ENCODE results near the gene SOS2. TPM values are rescaled to one million over a fixed set of nuclear protein-coding genes. Genes with fewer than 3 reads are reported as not detected.

The SOS2 gene
- total and polyA plus RNA-seq, 10 of the 15 experiments (the other 5 are each of a cell fraction or from before 2014, with no cell fraction given): 2.1 to 16.8 (median 8.4) TPM

GRCh38 chr14:50127802-50128201 lies 103.6 kb downstream of the SOS2 start:
- H3K4me3 ChIP-seq: no peak overlapping the region
- ChIA-PET SMC1A (ENCODE audit: uncharacterized antibody, unreplicated experiment) (interaction anchor here (0.8 kb wide), 1 partner anchor 13 kb away, joined by 3 read pairs; no protein-coding TSS in a partner anchor), POLR2A (no interaction called here), CTCF (interaction anchor here (0.5 to 0.6 kb wide), 3 partner anchors 19 to 96 kb away, joined by 3 to 6 read pairs (median 3); no protein-coding TSS in a partner anchor), RAD21 (ENCODE audit: unreplicated experiment) (no interaction called here)
- TF ChIP-seq HDGF (IDR thresholded peaks at IDR 0.05): no peak
- TF ChIP-seq TAF1 (IDR thresholded peaks at IDR 0.05; ENCODE audit: borderline replicate concordance, low read depth, low read length): no peak
- TF ChIP-seq CBFB (IDR thresholded peaks at IDR 0.05; ENCODE audit: low read depth): no peak
- TF ChIP-seq, protein P1, sequence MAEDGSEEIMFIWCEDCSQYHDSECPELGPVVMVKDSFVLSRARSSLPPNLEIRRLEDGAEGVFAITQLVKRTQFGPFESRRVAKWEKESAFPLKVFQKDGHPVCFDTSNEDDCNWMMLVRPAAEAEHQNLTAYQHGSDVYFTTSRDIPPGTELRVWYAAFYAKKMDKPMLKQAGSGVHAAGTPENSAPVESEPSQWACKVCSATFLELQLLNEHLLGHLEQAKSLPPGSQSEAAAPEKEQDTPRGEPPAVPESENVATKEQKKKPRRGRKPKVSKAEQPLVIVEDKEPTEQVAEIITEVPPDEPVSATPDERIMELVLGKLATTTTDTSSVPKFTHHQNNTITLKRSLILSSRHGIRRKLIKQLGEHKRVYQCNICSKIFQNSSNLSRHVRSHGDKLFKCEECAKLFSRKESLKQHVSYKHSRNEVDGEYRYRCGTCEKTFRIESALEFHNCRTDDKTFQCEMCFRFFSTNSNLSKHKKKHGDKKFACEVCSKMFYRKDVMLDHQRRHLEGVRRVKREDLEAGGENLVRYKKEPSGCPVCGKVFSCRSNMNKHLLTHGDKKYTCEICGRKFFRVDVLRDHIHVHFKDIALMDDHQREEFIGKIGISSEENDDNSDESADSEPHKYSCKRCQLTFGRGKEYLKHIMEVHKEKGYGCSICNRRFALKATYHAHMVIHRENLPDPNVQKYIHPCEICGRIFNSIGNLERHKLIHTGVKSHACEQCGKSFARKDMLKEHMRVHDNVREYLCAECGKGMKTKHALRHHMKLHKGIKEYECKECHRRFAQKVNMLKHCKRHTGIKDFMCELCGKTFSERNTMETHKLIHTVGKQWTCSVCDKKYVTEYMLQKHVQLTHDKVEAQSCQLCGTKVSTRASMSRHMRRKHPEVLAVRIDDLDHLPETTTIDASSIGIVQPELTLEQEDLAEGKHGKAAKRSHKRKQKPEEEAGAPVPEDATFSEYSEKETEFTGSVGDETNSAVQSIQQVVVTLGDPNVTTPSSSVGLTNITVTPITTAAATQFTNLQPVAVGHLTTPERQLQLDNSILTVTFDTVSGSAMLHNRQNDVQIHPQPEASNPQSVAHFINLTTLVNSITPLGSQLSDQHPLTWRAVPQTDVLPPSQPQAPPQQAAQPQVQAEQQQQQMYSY (CRISPR knock-in tag; IDR thresholded peaks at IDR 0.05): no peak
- TF ChIP-seq CBX3 (IDR thresholded peaks at IDR 0.05; ENCODE audit: borderline replicate concordance, low read depth): no peak
- no peak for TF ChIP-seq ZNF207 (IDR thresholded peaks at IDR 0.05; ENCODE audit: borderline replicate concordance)
- H4K20me1 ChIP-seq (ENCODE audit: control insufficient read depth, insufficient read depth): no peaks in the 10 kb centered on the region
- H3K9me3 ChIP-seq (replicated peaks; ENCODE audit: control insufficient read depth, insufficient read depth, low read length): no peaks in the 10 kb centered on the region
- BruUV-seq (replicated peaks): no TSS peak
- H3K4me1 ChIP-seq (ENCODE audit: control insufficient read depth, insufficient read depth, low read length): no peaks in the 10 kb centered on the region
- FAIRE-seq (no peak), DNase-seq (ENCODE audit: low read depth, low spot score) (no peak), ATAC-seq (no peak)
- no peaks in the 10 kb centered on the region for H3K79me2 ChIP-seq (ENCODE audit: control insufficient read depth, insufficient read depth, low read length)
- H3K27ac ChIP-seq (ENCODE audit: control insufficient read depth, insufficient read depth): no peak overlapping the region
- WGBS (ENCODE audit: insufficient coverage, insufficient replicate concordance, low lambda C conversion rate, missing lambda C conversion rate): 70% methylated on average over 2 of the region's 2 CpGs
- H3K4me2 ChIP-seq (ENCODE audit: control insufficient read depth, insufficient read depth): no peak overlapping the region
- in situ Hi-C loops (cut with MboI) (no loop called here), intact Hi-C loops (cut with micrococcal nuclease; ENCODE audit: unreplicated experiment) (no loop called here)
- no peaks in the 10 kb centered on the region; a peak in 2 of 4 replicates for H3K36me3 ChIP-seq (ENCODE audit: control insufficient read depth in 2 of 2, insufficient read depth in 2 of 2, low read length in 1 of 2)
- no peak overlapping the region for H3K9ac ChIP-seq (ENCODE audit: control insufficient read depth, insufficient read depth, low read length)
- H3K27me3 ChIP-seq (replicated peaks in 1 of 2; ENCODE audit: control insufficient read depth in 2 of 2, insufficient read depth in 2 of 2, low read length in 1 of 2): no peaks in the 10 kb centered on the region
- H2AFZ ChIP-seq (ENCODE audit: control insufficient read depth, low read depth, low read length): no peak overlapping the region
